PFSK-1 (cell line): ENCODE measurements around the gene SERPINE2. TPM values are rescaled to one million over a fixed set of nuclear protein-coding genes. Genes with fewer than 3 reads are reported as not detected.

ENCODE experiments used
- FOXP2 ChIP-seq: optimal IDR thresholded peaks from 2 replicates; pipeline ENCODE3; 2011; ENCODE audit warnings: borderline replicate concordance, control low read depth, inconsistent platforms; ENCODE audit not compliant: insufficient read depth; ENCODE audit errors: extremely low read length, extremely low read depth
- POLR2AphosphoS5 ChIP-seq: IDR thresholded peaks from 2 replicates; pipeline ENCODE4 v1.6.1; 2012; ENCODE audit warnings: low read depth, mild to moderate bottlenecking, control low read depth, low read length, moderate library complexity
- REST ChIP-seq, 2 experiments: IDR thresholded peaks; 2 replicates each; pipeline versions ENCODE4 v1.6.1 to v1.8.0; 2011 to 2012; ENCODE audit warnings: low read depth in 2 of 2, low read length in 2 of 2, control low read depth in 1 of 2, inconsistent platforms in 1 of 2, mild to moderate bottlenecking in 1 of 2, moderate library complexity in 1 of 2; ENCODE audit not compliant: insufficient read depth in 1 of 2
- SIN3A ChIP-seq: IDR thresholded peaks from 2 replicates; pipeline ENCODE4 v1.6.1; 2012; ENCODE audit warnings: mild to moderate bottlenecking, low read length, moderate library complexity, borderline replicate concordance; ENCODE audit not compliant: insufficient read depth
- TAF1 ChIP-seq: IDR thresholded peaks from 2 replicates; pipeline ENCODE4 v1.6.1; 2012; ENCODE audit warnings: low read length, control low read depth, borderline replicate concordance; ENCODE audit not compliant: insufficient read depth
- polyA plus RNA-seq: library from polyadenylated mRNA; unstranded; fragments of >200 nt; gene quantifications from one replicate; pipeline ENCODE4 v1.2.1, GENCODE V29; 2012; ENCODE audit warnings: low read depth, missing spikeins; ENCODE audit not compliant: insufficient read length

SERPINE2 gene
- 235 TPM for polyA plus RNA-seq

- TF ChIP-seq POLR2AphosphoS5: no peak
- no peak for TF ChIP-seq SIN3A
- TF ChIP-seq TAF1: no peak
- no peak for TF ChIP-seq REST (IDR thresholded peaks at IDR 0.05; ENCODE audit: insufficient read depth in 1 of 2, low read depth in 2 of 2, low read length in 2 of 2)
- TF ChIP-seq FOXP2: no peak
Measured at GRCh38 chr2:224039080-224039769, at the start of gene SERPINE2. TSS of gene SERPINE2 (minus strand) at chr2:224039286. CDS start at chr2:224001900, 37,386 bp downstream.

- no peak for TF ChIP-seq TAF1
- no peak for TF ChIP-seq POLR2AphosphoS5
- TF ChIP-seq SIN3A: no peak
Measured at GRCh38 chr2:224086226-224086914, 47.3 kb upstream of the SERPINE2 start.

DNA sequence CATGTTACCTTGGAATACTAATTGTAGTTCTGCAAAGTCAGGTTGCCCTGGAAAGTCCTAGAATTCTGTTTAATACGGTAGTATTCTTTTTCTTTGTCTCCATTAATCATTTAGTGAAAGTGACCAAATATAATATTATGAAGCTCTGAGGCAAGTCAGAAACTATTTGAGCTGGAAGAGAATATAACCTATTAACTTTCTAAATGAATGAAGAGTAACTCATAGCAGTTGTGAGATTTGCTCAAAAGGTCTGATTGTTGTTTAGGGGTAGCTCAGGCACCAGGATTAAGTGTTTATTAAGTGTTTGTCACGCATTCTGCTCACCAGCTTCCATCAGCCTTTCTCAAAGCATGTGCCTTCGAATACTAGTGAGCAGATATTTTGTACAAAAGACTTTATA lies 46.7 kb upstream of the SERPINE2 start:
- TF ChIP-seq POLR2AphosphoS5 (no peak), SIN3A (no peak), REST (IDR thresholded peaks at IDR 0.05; ENCODE audit: insufficient read depth in 1 of 2, low read depth in 2 of 2, low read length in 2 of 2) (no peak), FOXP2 (no peak), TAF1 (no peak)

GRCh38 chr2:224085246-224085645 lies 46.2 kb upstream of the SERPINE2 start:
- TF ChIP-seq POLR2AphosphoS5 (no peak), SIN3A (no peak), REST (IDR thresholded peaks at IDR 0.05; ENCODE audit: insufficient read depth in 1 of 2, low read depth in 2 of 2, low read length in 2 of 2) (no peak), FOXP2 (no peak), TAF1 (no peak)

DNA sequence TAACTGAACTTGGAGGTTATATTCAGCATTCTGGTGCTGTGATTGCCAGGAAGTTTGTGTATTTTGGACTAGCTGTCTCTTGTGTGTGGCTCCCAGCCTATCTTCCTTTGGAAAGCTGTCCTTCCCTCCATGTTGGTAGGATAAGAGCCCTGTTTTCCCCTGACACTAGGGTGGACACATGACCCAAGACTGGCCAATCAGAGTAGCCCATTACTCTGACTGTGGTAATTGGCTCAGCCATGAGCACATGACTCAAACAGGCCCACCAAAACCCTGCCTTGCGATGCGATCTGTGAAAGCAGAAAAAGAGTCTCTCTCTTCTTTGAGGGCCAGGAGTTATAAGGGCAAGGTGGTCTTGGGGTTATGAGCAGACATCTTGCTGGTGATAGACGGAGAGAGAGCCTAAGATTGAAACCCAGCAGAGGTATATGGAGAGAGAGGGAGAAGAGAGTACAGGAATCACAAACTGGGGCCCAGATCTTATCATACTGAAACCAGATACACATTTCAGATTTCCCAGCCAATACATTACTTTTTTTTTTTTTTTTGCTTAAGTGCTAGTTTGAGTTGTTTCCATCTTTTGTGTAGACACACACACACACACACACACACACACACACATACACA lies 45.3 kb upstream of the SERPINE2 start:
- TF ChIP-seq FOXP2 (no peak), SIN3A (no peak), POLR2AphosphoS5 (no peak), TAF1 (no peak), REST (IDR thresholded peaks at IDR 0.05; ENCODE audit: insufficient read depth in 1 of 2, low read depth in 2 of 2, low read length in 2 of 2) (no peak)
